GM18508 (cell line): ENCODE results near the gene OR10V1.

ENCODE experiments used
- ATAC-seq: cut with Tn5 transposase; IDR thresholded peaks from one replicate; pipeline ENCODE4 v1.9.1; 2021; ENCODE audit warnings: moderate number of reproducible peaks; ENCODE audit not compliant: insufficient read depth, unreplicated experiment

The OR10V1 gene

DNA sequence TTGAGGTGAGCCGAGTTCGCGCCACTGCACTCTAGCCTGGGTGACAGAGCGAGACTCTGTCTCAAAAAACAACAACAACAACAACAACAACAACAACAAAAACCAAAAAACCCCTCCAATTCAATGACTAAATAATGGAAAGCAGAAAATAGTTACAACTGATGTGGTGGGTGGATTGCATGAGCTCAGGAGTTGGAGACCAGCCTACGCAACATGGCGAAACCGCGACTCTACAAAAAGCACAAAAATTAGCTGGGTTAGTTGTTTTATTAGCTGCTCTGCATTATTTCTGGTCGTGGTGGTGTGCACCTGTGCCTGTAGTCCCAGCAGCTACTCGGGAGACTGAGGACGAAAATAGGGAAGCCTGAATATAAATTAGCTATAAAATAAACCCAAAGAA is 42.2 kb downstream of the OR10V1 start:
- no peak for ATAC-seq

DNA sequence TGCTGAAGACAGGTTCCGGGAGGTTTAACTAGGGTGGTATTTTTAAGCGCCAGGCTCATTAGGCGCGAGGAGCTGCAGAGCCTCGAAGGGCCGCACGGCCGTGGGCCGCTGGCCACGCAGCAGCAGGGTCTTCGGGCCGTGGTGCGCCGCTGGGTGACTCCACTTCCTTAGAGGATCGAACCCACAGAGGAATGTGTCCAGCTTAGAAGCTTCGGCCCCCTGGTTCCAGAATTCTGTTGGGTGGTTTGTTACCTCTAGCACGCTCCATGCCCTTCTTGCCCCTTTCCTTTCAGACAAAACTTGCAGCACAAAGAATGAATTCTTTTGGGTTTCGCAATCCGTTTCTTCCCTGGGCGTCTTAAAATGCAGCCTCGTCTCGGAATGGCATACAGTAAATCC is 44.0 kb downstream of the OR10V1 start:
- no peak for ATAC-seq

DNA sequence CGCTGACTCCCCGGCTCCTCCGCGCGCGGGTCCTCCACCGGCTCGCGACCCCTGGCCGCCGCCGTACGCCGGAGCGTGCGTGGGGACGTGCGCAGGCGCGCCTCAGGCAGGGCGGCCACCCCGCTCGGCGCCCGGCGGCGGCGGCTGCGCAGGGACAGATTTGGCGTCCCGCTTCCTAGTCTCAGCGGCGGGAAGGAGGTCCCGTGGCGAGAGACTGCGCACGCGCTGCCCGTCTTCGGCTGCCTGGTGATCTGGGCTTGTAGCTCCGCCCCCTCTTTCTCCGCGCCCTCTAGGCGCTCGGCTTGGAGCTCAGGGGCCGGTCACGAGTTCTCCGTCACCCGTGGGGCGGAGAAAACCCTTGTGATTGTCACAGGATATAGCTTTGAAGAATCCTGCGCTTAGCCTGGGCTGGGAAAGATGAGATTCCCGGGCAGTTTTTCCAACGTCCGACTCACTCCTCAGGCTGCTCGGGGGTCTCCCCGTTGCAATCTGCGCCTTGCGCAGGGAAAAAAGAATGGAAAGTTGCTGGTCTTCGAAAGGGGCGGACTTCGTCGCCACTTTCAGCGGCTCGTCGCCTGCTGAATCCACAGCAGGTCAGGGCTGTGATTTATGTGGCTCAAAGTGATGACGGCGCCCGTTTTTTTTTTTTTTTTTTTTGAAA is 44.6 kb downstream of the OR10V1 start, which contains the start of gene PATL1:
Gene PATL1 (minus strand): TSS at position 88 of the 661 bp plus-strand sequence. CDS start 142 bp downstream, outside the sequence.
- peak; percentile 89 for ATAC-seq

DNA sequence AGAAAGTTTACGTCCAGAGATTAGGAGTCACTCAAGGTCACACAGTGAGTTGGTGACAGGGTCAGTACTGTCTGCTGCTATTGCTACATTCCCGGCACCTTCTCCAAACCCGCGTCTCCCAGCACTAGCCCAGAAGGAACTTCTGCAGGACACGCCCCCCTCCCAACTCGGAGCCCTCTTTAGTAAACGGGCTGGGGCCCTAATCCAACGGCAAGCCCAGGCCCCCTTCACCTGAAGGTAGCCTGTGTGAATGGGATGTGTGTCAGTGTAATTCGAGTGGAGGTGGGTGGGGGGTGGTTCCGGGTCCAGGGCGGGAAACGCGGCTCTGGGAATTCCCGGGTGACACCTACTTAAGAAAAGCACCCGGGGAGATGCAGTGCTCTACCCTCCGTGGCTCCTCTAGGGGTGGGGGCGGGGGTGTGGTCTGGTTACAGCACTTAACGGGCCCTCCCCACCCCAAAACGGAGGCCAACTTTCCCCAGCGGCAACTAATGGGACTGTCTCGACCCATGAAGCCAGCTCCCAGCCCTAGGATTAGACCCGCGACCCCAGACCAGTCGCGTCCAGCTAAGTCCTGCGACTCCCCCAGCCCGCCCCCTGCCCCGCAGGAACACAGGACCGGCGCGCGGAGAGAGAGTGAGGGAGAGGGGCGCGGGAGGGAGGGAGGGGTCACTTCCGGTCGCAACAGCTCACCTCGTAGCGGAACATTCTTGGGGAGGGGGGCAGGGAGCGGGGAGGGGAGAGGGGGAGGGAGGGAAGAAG is 45.3 kb downstream of the OR10V1 start:
- ATAC-seq = no peak

DNA sequence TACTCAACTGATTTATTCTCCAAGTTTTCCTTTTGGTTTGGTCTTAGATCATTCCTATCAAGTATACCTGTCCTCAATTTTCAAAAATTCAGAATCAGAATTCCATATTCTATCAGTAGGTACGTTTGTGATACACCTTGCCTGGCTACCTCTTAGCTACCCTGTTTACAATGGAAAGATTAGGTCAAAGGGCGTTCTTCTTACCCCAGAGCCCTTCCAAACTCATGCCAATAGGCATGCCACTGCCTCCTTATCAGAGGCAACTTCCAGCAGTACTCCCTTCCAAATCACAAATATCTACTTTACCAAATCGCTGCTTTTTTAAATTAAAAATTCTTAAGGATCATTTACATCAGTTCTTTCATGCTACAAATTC is 45.8 kb downstream of the OR10V1 start:
- no peak for ATAC-seq

DNA sequence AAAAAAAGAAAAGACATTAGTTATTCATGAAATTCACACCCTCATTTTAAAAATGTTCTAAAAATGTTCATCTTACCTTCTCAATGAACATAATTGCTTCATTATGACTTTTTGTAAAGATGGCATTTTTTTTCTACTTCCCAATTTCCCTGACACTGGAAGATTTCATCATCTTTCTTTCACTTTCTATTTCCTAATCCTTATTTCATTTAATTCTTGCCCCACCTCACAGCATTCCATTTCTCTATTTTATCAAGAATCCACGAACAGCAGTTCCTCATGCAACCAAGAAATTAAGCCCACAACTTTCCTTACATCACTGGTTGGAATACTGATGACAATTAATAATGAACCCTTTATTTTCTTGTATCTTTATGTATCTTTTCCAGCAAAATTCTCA is 46.7 kb downstream of the OR10V1 start:
- no peak for ATAC-seq
